ENCODE results near the gene ASIC4.

ASIC4 gene

DNA sequence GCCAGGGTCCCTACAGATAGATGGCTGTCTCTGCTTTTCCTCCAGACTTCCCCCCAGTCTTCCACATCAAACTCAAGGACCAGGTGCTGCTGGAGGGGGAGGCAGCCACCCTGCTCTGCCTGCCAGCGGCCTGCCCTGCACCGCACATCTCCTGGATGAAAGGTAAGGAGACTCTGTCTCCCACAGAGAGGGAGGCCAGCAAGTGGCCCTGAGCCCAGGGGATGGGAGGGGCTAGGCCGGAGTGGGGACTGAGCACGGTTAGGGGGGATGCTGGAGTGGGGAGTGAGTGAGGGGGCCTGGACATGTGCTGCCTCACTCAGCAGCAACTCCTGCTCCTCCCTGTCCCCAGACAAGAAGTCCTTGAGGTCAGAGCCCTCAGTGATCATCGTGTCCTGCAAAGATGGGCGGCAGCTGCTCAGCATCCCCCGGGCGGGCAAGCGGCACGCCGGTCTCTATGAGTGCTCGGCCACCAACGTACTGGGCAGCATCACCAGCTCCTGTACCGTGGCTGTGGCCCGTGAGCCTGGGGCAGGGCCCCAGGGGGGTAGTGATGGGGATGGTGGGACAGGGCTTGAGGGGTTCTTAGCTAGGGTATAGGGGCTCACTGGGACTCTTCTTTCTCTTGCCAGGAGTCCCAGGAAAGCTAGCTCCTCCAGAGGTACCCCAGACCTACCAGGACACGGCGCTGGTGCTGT is 26.0 kb upstream of the ASIC4 start:
- TF ChIP-seq, protein P1, sequence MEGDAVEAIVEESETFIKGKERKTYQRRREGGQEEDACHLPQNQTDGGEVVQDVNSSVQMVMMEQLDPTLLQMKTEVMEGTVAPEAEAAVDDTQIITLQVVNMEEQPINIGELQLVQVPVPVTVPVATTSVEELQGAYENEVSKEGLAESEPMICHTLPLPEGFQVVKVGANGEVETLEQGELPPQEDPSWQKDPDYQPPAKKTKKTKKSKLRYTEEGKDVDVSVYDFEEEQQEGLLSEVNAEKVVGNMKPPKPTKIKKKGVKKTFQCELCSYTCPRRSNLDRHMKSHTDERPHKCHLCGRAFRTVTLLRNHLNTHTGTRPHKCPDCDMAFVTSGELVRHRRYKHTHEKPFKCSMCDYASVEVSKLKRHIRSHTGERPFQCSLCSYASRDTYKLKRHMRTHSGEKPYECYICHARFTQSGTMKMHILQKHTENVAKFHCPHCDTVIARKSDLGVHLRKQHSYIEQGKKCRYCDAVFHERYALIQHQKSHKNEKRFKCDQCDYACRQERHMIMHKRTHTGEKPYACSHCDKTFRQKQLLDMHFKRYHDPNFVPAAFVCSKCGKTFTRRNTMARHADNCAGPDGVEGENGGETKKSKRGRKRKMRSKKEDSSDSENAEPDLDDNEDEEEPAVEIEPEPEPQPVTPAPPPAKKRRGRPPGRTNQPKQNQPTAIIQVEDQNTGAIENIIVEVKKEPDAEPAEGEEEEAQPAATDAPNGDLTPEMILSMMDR (IDR thresholded peaks at IDR 0.05; ENCODE audit: low read depth, low read length), result no peak
- no peak for DNase-seq (ENCODE audit: low read depth in 2 of 2)
- no peak overlapping the region for H3K4me3 ChIP-seq (replicated peaks in 1 of 2; ENCODE audit: low read depth in 2 of 2, low read length in 2 of 2)

DNA sequence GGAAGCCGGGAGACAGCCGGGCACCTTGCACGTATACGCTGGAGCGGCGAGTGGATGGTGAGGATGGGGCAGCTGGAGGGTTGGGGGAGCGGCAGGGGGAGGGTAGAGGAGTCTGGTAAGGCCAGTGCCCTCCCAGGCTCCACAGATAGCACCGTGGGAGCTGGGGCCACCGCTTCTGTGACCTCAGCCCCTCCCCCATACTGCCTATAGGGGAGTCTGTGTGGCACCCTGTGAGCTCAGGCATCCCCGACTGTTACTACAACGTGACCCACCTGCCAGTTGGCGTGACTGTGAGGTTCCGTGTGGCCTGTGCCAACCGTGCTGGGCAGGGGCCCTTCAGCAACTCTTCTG is 25.5 kb upstream of the ASIC4 start:
- no peak overlapping the region for H3K4me3 ChIP-seq (replicated peaks in 1 of 2; ENCODE audit: low read depth in 2 of 2, low read length in 2 of 2)
- no peak for DNase-seq (ENCODE audit: low read depth in 2 of 2)
- TF ChIP-seq, protein P1 (IDR thresholded peaks at IDR 0.05; ENCODE audit: low read depth, low read length), result no peak

DNA sequence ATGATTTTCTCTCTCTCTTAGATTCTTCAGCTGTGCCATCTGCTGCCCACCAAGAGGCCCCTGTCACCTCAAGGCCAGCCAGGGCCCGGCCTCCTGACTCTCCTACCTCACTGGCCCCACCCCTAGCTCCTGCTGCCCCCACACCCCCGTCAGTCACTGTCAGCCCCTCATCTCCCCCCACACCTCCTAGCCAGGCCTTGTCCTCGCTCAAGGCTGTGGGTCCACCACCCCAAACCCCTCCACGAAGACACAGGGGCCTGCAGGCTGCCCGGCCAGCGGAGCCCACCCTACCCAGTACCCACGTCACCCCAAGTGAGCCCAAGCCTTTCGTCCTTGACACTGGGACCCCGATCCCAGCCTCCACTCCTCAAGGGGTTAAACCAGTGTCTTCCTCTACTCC is 25.0 kb upstream of the ASIC4 start:
- H3K4me3 ChIP-seq (replicated peaks in 1 of 2; ENCODE audit: low read depth in 2 of 2, low read length in 2 of 2), result no peak overlapping the region
- TF ChIP-seq, protein P1 (IDR thresholded peaks at IDR 0.05; ENCODE audit: low read depth, low read length), result no peak
- no peak for DNase-seq (ENCODE audit: low read depth in 2 of 2)

DNA sequence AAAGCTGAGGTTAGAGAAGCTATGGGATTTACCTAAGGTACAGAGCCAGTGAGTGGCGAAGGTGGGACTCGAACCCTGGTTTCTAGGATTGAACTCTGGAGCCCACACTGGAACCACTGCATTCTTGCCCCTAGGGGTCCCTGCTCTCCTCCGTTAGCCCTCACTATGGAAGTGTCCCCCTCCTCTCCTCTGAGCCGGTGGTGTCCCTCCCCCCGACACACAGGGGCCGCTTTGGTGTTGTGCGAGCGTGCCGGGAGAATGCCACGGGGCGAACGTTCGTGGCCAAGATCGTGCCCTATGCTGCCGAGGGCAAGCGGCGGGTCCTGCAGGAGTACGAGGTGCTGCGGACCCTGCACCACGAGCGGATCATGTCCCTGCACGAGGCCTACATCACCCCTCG is 24.1 kb upstream of the ASIC4 start:
- no peak for DNase-seq (ENCODE audit: low read depth in 2 of 2)
- TF ChIP-seq, protein P1 (IDR thresholded peaks at IDR 0.05; ENCODE audit: low read depth, low read length), result no peak
- no peak overlapping the region for H3K4me3 ChIP-seq (replicated peaks in 1 of 2; ENCODE audit: low read depth in 2 of 2, low read length in 2 of 2)

DNA sequence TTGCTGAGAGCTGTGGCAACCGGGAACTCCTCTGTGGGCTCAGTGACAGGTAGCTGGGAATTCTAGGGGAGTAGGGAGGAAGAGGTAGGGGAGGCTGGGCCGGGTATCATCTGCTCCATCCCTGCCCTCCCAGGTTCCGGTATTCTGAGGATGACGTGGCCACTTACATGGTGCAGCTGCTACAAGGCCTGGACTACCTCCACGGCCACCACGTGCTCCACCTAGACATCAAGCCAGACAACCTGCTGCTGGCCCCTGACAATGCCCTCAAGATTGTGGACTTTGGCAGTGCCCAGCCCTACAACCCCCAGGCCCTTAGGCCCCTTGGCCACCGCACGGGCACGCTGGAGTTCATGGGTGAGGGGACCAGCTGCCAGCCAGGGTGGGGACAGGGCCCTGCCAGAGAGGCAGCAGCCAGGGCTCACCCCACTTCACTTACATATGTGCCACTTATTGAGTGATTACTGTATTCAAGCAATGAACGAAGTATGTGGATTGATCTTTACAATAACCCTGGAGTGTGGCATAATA is 23.6 kb upstream of the ASIC4 start:
- no peak overlapping the region for H3K4me3 ChIP-seq (replicated peaks in 1 of 2; ENCODE audit: low read depth in 2 of 2, low read length in 2 of 2)
- TF ChIP-seq, protein P1 (IDR thresholded peaks at IDR 0.05; ENCODE audit: low read depth, low read length), result no peak
- DNase-seq (ENCODE audit: low read depth in 2 of 2), result no peak

DNA sequence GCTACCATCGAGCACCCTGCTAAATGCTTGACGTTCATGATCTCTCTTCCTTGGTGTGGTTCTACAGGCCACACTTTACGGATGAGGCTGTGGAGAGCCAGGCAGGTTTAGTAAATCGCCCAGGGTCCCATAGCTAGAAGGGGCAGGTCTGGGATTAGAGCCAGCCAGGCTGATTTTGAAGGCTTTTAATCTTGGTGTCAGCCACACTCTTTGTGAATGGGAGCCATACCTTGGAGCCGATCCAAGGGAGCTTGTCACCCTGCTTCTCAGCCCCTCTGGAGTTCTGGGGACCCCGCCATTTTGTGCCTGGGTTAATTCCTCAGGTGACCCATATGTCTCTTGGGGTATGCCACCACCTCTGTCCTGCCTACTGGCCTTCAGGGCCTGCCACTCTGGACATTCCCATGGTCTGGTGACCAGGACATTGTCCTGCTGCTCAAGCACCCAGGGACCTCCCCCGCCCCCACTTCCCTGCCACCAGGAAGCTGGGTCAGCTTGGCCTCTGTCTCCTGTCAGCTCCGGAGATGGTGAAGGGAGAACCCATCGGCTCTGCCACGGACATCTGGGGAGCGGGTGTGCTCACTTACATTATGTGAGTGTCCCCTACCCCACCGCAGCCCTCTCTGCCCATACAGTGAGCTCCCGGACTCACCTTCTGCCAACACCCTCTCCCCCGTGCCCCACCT is 22.9 kb upstream of the ASIC4 start:
- H3K4me3 ChIP-seq (replicated peaks in 1 of 2; ENCODE audit: low read depth in 2 of 2, low read length in 2 of 2), result no peak overlapping the region
- DNase-seq (ENCODE audit: low read depth in 2 of 2), result no peak
- TF ChIP-seq, protein P1 (IDR thresholded peaks at IDR 0.05; ENCODE audit: low read depth, low read length), result no peak

Measured in cardiac fibroblast (primary cell).